SK-N-SH (cell line): ENCODE measurements around the gene NMNAT2. TPM values are rescaled to one million over a fixed set of nuclear protein-coding genes. Genes with fewer than 3 reads are reported as not detected.

Source experiments
- CTCF ChIA-PET: fragments of 300-600, 350-600 bp; formaldehyde crosslinking; extraction: SDS; loops from one replicate; lab custom pipeline; 2021; lab: Yijun Ruan, JAX
- POLR2A ChIA-PET: fragments of 350-600 bp; sonication (Branson Sonifier 250); formaldehyde crosslinking; extraction: SDS; loops from one replicate; lab custom pipeline; 2020; ENCODE audit warnings: antibody characterized with exemption, inconsistent platforms; lab: Yijun Ruan, JAX
- DNase-seq: peaks from one replicate; pipeline ENCODE4 v3.0.0; 2012
- H2AFZ ChIP-seq: fragments of 200-600 bp; sonication (generic); 2 replicates; pipeline ENCODE4 v1.8.1; 2016; ENCODE audit warnings: antibody characterized with exemption, mild to moderate bottlenecking, low read depth
- H3F3A ChIP-seq: fragments of 200-600 bp; sonication (generic); replicated peaks from 2 replicates; pipeline ENCODE3; 2016; ENCODE audit warnings: antibody characterized with exemption, mild to moderate bottlenecking; ENCODE audit not compliant: insufficient read depth
- H3K27ac ChIP-seq, 2 experiments: fragments of 200-500 bp in 1 of 2; fragments of 200-600 bp in 1 of 2; sonication (Bioruptor generic) in 1 of 2; sonication (generic), shearing (Covaris generic) in 1 of 2; 2 replicates each; pipeline versions ENCODE4 v1.5.1 to v1.6.1; 2014 to 2016; ENCODE audit warnings: low read depth in 2 of 2, inconsistent platforms in 1 of 2, low read length in 1 of 2, mild to moderate bottlenecking in 1 of 2, mixed read lengths in 1 of 2
- H3K27me3 ChIP-seq: fragments of 200-600 bp; sonication (generic), shearing (Covaris generic); 2 replicates; pipeline ENCODE4 v1.6.1; 2016; ENCODE audit warnings: mixed run types; ENCODE audit not compliant: insufficient read depth
- H3K36me3 ChIP-seq, 2 experiments: fragments of 200-500 bp in 1 of 2; fragments of 200-600 bp in 1 of 2; sonication (Bioruptor generic) in 1 of 2; sonication (generic) in 1 of 2; replicated peaks in 1 of 2; 2 replicates each; pipeline versions ENCODE3 to v1.5.1; 2014 to 2016; ENCODE audit warnings: low read length in 1 of 2, mild to moderate bottlenecking in 1 of 2; ENCODE audit not compliant: insufficient read depth in 2 of 2, control insufficient read depth in 1 of 2
- H3K4me1 ChIP-seq, 2 experiments: fragments of 200-500 bp in 1 of 2; fragments of 200-600 bp in 1 of 2; sonication (Bioruptor generic) in 1 of 2; sonication (generic), shearing (Covaris generic) in 1 of 2; 2 replicates each; pipeline versions ENCODE4 v1.5.1 to v1.6.1; 2014 to 2016; ENCODE audit warnings: low read depth in 1 of 2, low read length in 1 of 2, mixed run types in 1 of 2; ENCODE audit not compliant: insufficient read depth in 2 of 2, control insufficient read depth in 1 of 2
- H3K4me2 ChIP-seq: fragments of 200-600 bp; sonication (generic), shearing (Covaris generic); 2 replicates; pipeline ENCODE4 v1.6.1; 2017; ENCODE audit warnings: mixed run types
- H3K4me3 ChIP-seq, 2 experiments: fragments of 200-500 bp in 1 of 2; fragments of 200-600 bp in 1 of 2; sonication (Bioruptor generic) in 1 of 2; sonication (generic), shearing (Covaris generic) in 1 of 2; 2 replicates each; pipeline versions ENCODE4 v1.5.1 to v1.8.1; 2014 to 2016; ENCODE audit warnings: low read depth in 2 of 2, inconsistent platforms in 1 of 2, low read length in 1 of 2, mild to moderate bottlenecking in 1 of 2, mixed read lengths in 1 of 2, moderate library complexity in 1 of 2
- H3K79me2 ChIP-seq: fragments of 200-600 bp; sonication (generic); 2 replicates; pipeline ENCODE4 v1.8.1; 2017; ENCODE audit warnings: mild to moderate bottlenecking; ENCODE audit not compliant: insufficient read depth
- H3K9ac ChIP-seq: fragments of 200-600 bp; sonication (generic); 2 replicates; pipeline ENCODE4 v1.6.1; 2017; ENCODE audit warnings: mixed run types
- H3K9me2 ChIP-seq: fragments of 200-600 bp; sonication (generic); 2 replicates; pipeline ENCODE4 v1.6.1; 2017; ENCODE audit warnings: mixed run types
- H3K9me3 ChIP-seq: fragments of 200-600 bp; sonication (generic); 2 replicates; pipeline ENCODE4 v1.6.1; 2017; ENCODE audit warnings: mixed run types, mild to moderate bottlenecking, moderate library complexity
- H4K20me1 ChIP-seq: fragments of 200-600 bp; sonication (generic); 2 replicates; pipeline ENCODE4 v1.6.1; 2017; ENCODE audit warnings: mild to moderate bottlenecking, mixed run types; ENCODE audit not compliant: insufficient read depth
- CHD2 ChIP-seq: fragments of 150-350 bp; IDR thresholded peaks from 2 replicates; pipeline ENCODE4 v1.6.1; 2018; ENCODE audit warnings: low read length; ENCODE audit not compliant: partially characterized antibody
- RCOR1 ChIP-seq: fragments of 150-350 bp; IDR thresholded peaks from 2 replicates; pipeline ENCODE4 v1.6.1; 2017; ENCODE audit warnings: antibody characterized with exemption, low read length
- REST ChIP-seq: IDR thresholded peaks from 2 replicates; pipeline ENCODE4 v1.6.1; 2012; ENCODE audit warnings: mild to moderate bottlenecking, low read depth, low read length, moderate library complexity
- RXRA ChIP-seq: IDR thresholded peaks from 2 replicates; pipeline ENCODE4 v1.4.0; 2012; ENCODE audit warnings: low read depth, mild to moderate bottlenecking, borderline replicate concordance
- SMC3 ChIP-seq: IDR thresholded peaks from 2 replicates; pipeline ENCODE4 v1.6.1; 2012; ENCODE audit warnings: low read depth, low read length, improper control_type of control experiment
- TCF12 ChIP-seq: IDR thresholded peaks from 2 replicates; pipeline ENCODE4 v1.4.0; 2012
- WGBS: methylation state at CpG from one replicate; pipeline ENCODE4 v1.1.6; 2017; ENCODE audit warnings: low lambda C conversion rate; 5-methylcytosine and 5-hydroxymethylcytosine counted together
- polyA plus RNA-seq, 3 experiments: library from polyadenylated mRNA; depleted of rRNA; stranded (reverse); fragments of >200 nt; gene quantifications; 2 replicates each; pipeline ENCODE4 v1.2.3, GENCODE V29; 2012
- TF ChIP-seq, protein P1 (sequence below): IDR thresholded peaks from 2 replicates; pipeline ENCODE4 v1.4.0; 2012; ENCODE audit warnings: low read depth, borderline replicate concordance
- TF ChIP-seq, protein P2 (sequence below): fragments of 200-600 bp; sonication (generic); IDR thresholded peaks from 2 replicates; pipeline ENCODE4 v1.6.1; 2017; ENCODE audit warnings: antibody characterized with exemption, mild to moderate bottlenecking, moderate library complexity

NMNAT2 gene
- polyA plus RNA-seq, 1 of the 3 experiments (the other 2 are of a cell fraction) = 0.07 TPM

- TF ChIP-seq REST = no peak
- no peak for TF ChIP-seq CHD2
These were observed 202.2 kb downstream of the NMNAT2 start (continued) for GRCh38 chr1:183215936-183216335.

- Histone ChIP-seq H3K4me3 (no peak overlapping the region), H3K9ac (no peak overlapping the region), H3K4me2 (no peak overlapping the region)
- TF ChIP-seq SMC3 (no peak), RXRA (no peak), TCF12 (no peak), RCOR1 (no peak)
- TF ChIP-seq, protein P1, sequence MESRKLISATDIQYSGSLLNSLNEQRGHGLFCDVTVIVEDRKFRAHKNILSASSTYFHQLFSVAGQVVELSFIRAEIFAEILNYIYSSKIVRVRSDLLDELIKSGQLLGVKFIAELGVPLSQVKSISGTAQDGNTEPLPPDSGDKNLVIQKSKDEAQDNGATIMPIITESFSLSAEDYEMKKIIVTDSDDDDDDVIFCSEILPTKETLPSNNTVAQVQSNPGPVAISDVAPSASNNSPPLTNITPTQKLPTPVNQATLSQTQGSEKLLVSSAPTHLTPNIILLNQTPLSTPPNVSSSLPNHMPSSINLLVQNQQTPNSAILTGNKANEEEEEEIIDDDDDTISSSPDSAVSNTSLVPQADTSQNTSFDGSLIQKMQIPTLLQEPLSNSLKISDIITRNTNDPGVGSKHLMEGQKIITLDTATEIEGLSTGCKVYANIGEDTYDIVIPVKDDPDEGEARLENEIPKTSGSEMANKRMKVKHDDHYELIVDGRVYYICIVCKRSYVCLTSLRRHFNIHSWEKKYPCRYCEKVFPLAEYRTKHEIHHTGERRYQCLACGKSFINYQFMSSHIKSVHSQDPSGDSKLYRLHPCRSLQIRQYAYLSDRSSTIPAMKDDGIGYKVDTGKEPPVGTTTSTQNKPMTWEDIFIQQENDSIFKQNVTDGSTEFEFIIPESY = no peak
- TF ChIP-seq, protein P2, sequence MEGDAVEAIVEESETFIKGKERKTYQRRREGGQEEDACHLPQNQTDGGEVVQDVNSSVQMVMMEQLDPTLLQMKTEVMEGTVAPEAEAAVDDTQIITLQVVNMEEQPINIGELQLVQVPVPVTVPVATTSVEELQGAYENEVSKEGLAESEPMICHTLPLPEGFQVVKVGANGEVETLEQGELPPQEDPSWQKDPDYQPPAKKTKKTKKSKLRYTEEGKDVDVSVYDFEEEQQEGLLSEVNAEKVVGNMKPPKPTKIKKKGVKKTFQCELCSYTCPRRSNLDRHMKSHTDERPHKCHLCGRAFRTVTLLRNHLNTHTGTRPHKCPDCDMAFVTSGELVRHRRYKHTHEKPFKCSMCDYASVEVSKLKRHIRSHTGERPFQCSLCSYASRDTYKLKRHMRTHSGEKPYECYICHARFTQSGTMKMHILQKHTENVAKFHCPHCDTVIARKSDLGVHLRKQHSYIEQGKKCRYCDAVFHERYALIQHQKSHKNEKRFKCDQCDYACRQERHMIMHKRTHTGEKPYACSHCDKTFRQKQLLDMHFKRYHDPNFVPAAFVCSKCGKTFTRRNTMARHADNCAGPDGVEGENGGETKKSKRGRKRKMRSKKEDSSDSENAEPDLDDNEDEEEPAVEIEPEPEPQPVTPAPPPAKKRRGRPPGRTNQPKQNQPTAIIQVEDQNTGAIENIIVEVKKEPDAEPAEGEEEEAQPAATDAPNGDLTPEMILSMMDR = no peak
- TF ChIP-seq, all 33 proteins: peak for 0
- H3K4me1 ChIP-seq = peaks cover 0 to 3% of the 10 kb centered on the region in 2 experiments; a peak in 1 of 4 replicates
- H4K20me1 ChIP-seq = no peaks in the 10 kb centered on the region
- H3K9me2 ChIP-seq = no peaks in the 10 kb centered on the region
- POLR2A ChIA-PET = no interaction called here
- H3K27ac ChIP-seq = no peak overlapping the region
- no peaks in the 10 kb centered on the region for H3K9me3 ChIP-seq
- H3F3A ChIP-seq = no peaks in the 10 kb centered on the region
- WGBS = 78% methylated on average over 13 of the region's 13 CpGs
- no peak for DNase-seq
- CTCF ChIA-PET = interaction anchor here (4.7 kb wide), 1 partner anchor 12 kb away, joined by 25 read pairs; no protein-coding TSS in a partner anchor
- H3K27me3 ChIP-seq = no peaks in the 10 kb centered on the region
- H3K79me2 ChIP-seq = no peaks in the 10 kb centered on the region
- no peak overlapping the region for H2AFZ ChIP-seq
- H3K36me3 ChIP-seq = no peaks in the 10 kb centered on the region
These were observed 203.0 kb downstream of the NMNAT2 start for GRCh38 chr1:183215076-183215720.
